C4-2B (cell line): Measurements from ENCODE around the gene TM7SF2.

Experiments used
- CTCF ChIP-seq: fragments of 450-650 bp; conservative IDR thresholded peaks from 2 replicates; pipeline ENCODE4 v1.5.1; 2017; ENCODE audit warnings: mild to moderate bottlenecking
- ZFX ChIP-seq: fragments of 450-650 bp; IDR thresholded peaks from 2 replicates; pipeline ENCODE4 v1.6.1; 2017

- TF ChIP-seq CTCF = no peak
- TF ChIP-seq ZFX = no peak
Observed at GRCh38 chr11:65127473-65128181, 16.0 kb downstream of the TM7SF2 start.
